Endometrial microvascular endothelial cells (primary cell): Measurements from ENCODE around the gene MRC2. TPM values are rescaled to one million over a fixed set of nuclear protein-coding genes. Genes with fewer than 3 reads are reported as not detected.
"Not testable (repeated sequence)": the region's sequence is repeated elsewhere in the genome, so short reads cannot be mapped to it uniquely, and the experiment has no call there.

Source experiments
- in situ Hi-C: cut with HindIII; loops from 2 replicates; pipeline ENCODE4 v1.10.0; 2017; ENCODE audit warnings: low sequenced_read_pairs, low pct_unique_long_range_greater_than_20kb; ENCODE audit errors: inconsistent ontology term
- total RNA-seq: library from RNA; depleted of rRNA; stranded (reverse); fragments of >200 nt; gene quantifications from one replicate; pipeline ENCODE4 v1.2.3, GENCODE V29; 2015; ENCODE audit errors: inconsistent ontology term

MRC2 gene, protein sequence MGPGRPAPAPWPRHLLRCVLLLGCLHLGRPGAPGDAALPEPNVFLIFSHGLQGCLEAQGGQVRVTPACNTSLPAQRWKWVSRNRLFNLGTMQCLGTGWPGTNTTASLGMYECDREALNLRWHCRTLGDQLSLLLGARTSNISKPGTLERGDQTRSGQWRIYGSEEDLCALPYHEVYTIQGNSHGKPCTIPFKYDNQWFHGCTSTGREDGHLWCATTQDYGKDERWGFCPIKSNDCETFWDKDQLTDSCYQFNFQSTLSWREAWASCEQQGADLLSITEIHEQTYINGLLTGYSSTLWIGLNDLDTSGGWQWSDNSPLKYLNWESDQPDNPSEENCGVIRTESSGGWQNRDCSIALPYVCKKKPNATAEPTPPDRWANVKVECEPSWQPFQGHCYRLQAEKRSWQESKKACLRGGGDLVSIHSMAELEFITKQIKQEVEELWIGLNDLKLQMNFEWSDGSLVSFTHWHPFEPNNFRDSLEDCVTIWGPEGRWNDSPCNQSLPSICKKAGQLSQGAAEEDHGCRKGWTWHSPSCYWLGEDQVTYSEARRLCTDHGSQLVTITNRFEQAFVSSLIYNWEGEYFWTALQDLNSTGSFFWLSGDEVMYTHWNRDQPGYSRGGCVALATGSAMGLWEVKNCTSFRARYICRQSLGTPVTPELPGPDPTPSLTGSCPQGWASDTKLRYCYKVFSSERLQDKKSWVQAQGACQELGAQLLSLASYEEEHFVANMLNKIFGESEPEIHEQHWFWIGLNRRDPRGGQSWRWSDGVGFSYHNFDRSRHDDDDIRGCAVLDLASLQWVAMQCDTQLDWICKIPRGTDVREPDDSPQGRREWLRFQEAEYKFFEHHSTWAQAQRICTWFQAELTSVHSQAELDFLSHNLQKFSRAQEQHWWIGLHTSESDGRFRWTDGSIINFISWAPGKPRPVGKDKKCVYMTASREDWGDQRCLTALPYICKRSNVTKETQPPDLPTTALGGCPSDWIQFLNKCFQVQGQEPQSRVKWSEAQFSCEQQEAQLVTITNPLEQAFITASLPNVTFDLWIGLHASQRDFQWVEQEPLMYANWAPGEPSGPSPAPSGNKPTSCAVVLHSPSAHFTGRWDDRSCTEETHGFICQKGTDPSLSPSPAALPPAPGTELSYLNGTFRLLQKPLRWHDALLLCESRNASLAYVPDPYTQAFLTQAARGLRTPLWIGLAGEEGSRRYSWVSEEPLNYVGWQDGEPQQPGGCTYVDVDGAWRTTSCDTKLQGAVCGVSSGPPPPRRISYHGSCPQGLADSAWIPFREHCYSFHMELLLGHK (N-terminal part only)
- total RNA-seq, result 11.9 TPM

GRCh38 chr17:62627219-62627903 lies at the start of gene MRC2:
MRC2 (plus strand) TSS chr17:62627670; CDS start chr17:62627803, 133 bp downstream.
- in situ Hi-C loops, result no loop called here

DNA sequence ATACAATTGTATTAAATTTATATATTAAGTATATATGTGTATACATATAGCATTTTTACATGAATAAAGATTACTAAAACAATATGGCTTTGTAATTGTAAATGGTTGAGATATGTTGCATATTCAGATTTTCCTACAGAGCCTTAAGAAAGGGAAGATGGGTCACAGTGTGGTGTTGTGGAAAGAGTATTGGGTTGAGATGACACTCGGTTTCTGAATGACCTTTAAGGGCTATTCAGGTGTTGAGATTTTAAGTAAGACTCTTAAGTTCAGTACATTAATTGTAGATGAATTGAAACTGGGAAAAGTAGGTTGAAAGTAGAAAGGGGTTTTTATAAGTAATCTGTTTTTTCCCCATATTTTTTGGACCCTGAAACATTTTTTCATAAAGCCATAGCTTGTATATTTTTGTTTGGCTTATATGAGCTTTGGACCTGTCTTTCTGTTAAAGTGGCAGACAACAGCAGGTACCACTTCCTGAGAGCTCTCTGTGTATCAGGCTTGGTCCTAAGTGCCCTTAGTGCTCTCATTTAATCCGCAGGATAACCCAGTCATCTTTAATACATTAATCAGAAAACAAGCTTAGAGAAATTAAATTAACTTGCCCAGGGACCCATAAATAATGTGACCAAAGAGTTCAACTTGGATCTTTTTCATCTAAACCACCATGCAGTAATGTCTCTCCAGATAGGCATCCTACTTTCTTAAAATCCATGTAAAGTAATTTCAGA lies 48.5 kb upstream of the MRC2 start:
- in situ Hi-C loops, result no loop called here

DNA sequence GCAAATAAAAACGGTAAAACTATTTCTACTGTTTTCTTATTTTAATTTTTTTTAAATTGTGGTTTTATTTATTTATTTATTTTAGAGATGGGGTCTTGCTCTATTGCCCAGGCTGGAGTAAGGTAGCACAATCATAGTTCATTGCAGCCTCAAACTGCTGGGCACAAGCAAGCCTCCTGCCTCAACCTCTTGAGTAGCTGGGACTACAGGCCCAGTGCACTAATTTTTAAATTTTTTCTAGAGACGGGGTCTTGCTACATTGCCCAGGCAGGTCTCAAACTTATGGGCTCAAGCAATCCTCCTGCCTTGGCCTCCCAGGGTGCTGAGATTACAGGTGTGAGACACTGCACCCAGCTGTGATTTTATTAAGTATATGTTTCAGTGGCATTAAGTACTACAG lies 46.5 kb upstream of the MRC2 start:
- in situ Hi-C loops, result no loop called here

GRCh38 chr17:62581764-62582163 lies 45.7 kb upstream of the MRC2 start:
- in situ Hi-C loops, result no loop called here

DNA sequence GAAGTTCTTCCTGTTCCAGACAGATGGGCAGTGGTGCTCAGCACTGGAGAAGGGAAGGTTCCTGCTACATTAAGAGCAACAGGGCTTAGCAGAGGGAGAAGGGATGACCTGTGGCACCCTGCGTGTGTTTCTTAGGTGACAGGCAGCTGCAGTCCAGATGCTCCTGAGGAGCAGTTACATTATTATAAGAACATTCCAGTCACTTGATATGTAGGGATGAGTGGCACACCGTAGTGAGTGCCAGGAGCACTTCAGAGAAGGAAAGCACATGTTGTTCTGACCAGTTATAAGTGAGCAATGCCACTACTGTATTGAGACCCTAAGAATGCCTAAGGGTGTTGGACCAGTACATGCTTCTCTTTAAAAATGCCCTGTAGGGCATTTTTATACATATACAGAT lies 39.9 kb upstream of the MRC2 start:
- in situ Hi-C loops, result no loop called here

DNA sequence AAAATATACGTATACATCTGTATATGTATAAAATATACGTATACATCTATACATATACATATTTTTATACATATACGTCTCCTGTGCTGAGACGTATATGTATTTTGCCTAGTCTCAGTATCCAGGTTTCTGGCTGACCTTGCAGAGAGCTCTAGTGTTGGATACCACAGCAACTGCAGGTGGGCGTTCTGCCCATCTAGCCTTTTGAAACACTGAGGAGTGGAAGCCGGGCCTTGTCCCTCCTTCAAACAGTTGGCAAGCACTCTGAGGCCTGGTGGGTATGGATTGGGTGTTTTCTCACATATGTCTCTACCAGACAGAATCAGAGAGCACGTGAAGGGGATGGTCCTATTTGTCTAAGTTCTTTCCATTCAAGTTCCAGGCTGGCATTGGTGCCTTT lies 39.4 kb upstream of the MRC2 start:
- in situ Hi-C loops, result no loop called here

DNA sequence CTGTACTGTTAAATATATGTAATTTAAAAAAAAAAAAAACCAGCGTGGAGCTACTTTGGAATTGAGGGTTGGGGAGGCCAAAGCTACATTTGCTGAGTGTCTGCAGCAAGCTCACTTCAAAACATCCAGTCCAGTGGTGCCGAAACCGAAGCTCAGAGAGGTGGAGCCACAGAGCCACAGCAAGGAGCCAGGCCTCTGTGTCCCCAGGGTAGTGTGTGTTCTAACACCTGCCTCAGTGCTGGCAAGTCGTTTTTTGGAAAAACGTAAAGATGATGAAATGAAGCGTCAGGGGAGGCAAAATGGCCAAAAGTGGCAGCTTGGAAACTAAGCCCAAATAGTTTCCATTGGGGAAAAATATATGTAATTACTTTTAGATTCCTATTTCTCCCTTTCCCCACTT lies 36.1 kb upstream of the MRC2 start:
- in situ Hi-C loops, result no loop called here

GRCh38 chr17:62591822-62592221 lies 35.6 kb upstream of the MRC2 start:
- in situ Hi-C loops, result not testable (repeated sequence)

DNA sequence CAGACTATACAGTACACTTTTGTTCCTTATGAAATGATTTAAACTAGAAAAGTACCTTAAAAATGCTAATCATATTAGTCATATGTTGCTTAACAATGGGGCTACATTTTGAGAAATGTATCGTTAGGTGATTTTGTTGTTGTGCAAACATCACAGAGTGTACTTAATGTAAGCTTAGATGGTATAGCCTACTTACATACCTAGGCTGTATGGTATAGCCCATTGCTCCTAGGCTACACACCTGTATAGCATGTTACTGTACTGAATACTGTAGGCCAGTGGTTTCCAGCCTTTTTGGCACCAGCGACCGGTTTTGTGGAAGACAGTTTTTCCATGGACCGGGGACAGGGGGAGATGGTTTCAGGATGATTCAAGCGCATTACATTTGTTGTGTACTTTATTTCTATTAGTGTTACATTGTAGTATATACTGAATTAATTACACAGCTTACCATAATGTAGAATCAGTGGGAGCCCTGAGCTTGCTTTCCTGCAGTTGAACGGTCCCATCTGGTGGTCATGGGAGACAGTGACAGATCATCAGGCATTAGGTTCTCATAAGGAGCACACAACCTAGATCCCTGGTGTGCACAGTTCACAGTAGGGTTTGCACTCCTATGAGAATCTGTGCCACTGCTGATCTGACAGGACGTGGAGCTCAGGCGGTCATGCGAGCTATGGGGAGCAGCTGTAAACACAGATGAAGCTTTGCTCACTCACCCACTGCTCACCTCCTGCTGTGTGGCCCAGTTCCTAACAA lies 35.0 kb upstream of the MRC2 start:
- in situ Hi-C loops, result no loop called here

DNA sequence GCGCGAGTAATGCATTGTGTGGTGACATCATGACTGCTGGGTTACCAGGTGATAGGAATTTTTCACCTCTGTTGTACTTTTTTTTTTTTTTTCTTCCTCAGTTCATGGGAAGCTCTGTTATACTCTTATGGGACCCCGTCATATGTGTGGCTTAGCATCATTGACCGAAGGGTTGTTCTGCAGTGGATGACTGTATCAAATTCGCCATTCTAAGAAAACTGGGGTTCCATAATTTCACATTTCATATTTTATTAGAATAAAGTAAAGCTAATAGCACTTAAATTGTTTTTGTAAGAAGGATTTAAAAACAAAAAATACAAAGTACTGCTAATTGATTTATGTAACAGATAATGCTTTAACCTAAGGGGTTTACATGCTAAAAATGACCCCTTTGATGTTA lies 32.0 kb upstream of the MRC2 start:
- in situ Hi-C loops, result no loop called here

- in situ Hi-C loops, result no loop called here
These were observed 30.8 kb upstream of the MRC2 start for GRCh38 chr17:62596662-62597061.

GRCh38 chr17:62597150-62597549 lies 30.3 kb upstream of the MRC2 start:
- in situ Hi-C loops, result no loop called here

DNA sequence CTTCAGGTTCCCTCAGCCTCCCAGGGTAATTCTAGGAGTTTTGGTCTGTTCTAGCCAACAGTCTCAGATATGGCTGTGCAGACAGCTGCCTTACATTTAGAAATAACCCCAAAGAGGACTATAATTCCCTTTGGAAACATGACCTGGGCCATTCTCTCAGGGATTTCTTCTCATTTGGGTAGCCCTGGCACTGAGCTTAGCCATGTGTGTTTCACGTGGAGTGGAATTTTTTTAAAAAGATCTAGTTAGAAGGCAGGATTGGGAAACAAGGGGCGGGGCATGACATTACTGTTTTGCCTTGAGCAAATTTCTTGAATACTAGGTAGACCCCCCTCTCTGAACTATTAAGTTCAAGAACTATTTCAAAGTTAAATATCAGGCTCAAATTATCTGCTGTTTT lies 29.6 kb upstream of the MRC2 start:
- in situ Hi-C loops, result no loop called here

- in situ Hi-C loops, result no loop called here
These were observed 27.4 kb upstream of the MRC2 start for GRCh38 chr17:62599964-62600657.

GRCh38 chr17:62600805-62601204 lies 26.7 kb upstream of the MRC2 start:
- in situ Hi-C loops, result no loop called here

- in situ Hi-C loops, result no loop called here
These were observed 26.0 kb upstream of the MRC2 start for GRCh38 chr17:62601471-62601870.

- in situ Hi-C loops, result not testable (repeated sequence)
These were observed 23.7 kb upstream of the MRC2 start for GRCh38 chr17:62603783-62604182.
